GM12865 (cell line): Measurements from ENCODE around the gene KIN.

Experiments used
- DNase-seq: peaks from one replicate; pipeline ENCODE4 v3.0.0; 2010; ENCODE audit warnings: low read depth
- H3K4me3 ChIP-seq: 2 replicates; pipeline ENCODE4 v1.5.1; 2011; ENCODE audit warnings: mild to moderate bottlenecking, low read depth, low read length, control low read depth
- TF ChIP-seq, protein P1 (sequence below): IDR thresholded peaks from 2 replicates; pipeline ENCODE4 v1.5.1; 2011; ENCODE audit warnings: low read length, control low read depth, low read depth, inconsistent platforms; ENCODE audit not compliant: insufficient read depth; ENCODE audit errors: missing control alignments

The KIN gene

GRCh38 chr10:7704071-7705016, 83.4 kb downstream of the KIN start:
- H3K4me3 ChIP-seq, result no peak overlapping the region
- TF ChIP-seq, protein P1, sequence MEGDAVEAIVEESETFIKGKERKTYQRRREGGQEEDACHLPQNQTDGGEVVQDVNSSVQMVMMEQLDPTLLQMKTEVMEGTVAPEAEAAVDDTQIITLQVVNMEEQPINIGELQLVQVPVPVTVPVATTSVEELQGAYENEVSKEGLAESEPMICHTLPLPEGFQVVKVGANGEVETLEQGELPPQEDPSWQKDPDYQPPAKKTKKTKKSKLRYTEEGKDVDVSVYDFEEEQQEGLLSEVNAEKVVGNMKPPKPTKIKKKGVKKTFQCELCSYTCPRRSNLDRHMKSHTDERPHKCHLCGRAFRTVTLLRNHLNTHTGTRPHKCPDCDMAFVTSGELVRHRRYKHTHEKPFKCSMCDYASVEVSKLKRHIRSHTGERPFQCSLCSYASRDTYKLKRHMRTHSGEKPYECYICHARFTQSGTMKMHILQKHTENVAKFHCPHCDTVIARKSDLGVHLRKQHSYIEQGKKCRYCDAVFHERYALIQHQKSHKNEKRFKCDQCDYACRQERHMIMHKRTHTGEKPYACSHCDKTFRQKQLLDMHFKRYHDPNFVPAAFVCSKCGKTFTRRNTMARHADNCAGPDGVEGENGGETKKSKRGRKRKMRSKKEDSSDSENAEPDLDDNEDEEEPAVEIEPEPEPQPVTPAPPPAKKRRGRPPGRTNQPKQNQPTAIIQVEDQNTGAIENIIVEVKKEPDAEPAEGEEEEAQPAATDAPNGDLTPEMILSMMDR, result no peak
- no peak for DNase-seq

DNA sequence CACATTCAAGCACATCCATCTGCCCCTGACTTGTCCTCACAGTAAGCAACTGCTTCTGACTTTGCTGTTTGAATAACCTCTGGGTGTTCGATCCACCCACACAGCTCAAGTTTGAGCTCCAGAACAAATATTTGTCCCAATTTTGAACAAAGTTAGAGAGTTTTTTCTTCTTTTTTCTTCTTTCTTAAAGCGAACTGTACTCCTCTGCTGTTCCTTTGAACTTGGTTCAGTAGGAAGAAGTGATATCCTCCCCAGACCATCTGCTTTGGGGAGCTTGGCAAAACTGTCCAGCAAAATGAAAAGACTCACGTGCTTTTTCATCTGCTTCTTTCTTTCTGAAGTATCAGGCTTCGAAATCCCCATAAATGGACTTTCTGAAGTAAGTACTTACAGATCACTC, 84.7 kb downstream of the KIN start, which contains the start of gene ITIH2:
TSS of gene ITIH2 (plus strand) at position 177 of the 400 bp plus-strand sequence. CDS start at position 296, 119 bp downstream.
- H3K4me3 ChIP-seq, result no peak within 1 kb of the TSS
- DNase-seq, result no peak
- TF ChIP-seq, protein P1, result no peak

DNA sequence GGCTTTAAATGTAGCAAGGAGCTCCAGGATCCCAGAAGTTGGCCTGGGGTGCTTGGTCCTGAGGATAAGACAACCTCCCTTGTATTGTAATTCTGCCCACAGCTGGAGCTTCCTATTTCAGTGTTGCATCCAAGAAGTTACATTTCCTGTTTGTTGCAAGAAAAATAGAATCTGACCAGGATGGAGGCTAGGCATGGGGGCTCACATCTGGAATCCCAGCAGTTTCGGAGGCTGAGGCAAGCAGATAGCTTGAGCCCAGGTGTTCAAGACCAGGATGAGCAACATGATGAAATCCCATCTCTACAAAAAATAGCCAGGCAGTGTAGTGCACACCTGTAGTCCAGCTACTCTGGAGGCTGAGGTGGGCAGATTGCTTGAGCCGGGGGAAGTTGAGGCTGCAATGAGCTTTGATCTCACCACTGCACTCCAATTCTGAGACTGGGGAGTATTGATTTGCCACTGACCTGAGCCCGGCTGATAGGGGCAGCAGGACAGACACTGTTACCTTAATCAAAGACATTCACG, 85.4 kb downstream of the KIN start:
- H3K4me3 ChIP-seq, result no peak overlapping the region
- DNase-seq, result no peak
- TF ChIP-seq, protein P1, result no peak

- no peak for DNase-seq
- TF ChIP-seq, protein P1, result no peak
Measured at GRCh38 chr10:7701158-7701742, 86.5 kb downstream of the KIN start.

More at GRCh38 chr10:7701158-7701742, 86.5 kb downstream of the KIN start:
- no peak overlapping the region for H3K4me3 ChIP-seq
